Gastroesophageal sphincter (tissue), 3 donors: ENCODE results near the gene LAT.

Source experiments
- EP300 ChIP-seq: sonication (generic); formaldehyde crosslinking; IDR thresholded peaks from one replicate; pipeline ENCODE4 v1.6.1; 2017; ENCODE audit warnings: antibody characterized with exemption, mild to moderate bottlenecking
- POLR2A ChIP-seq, 2 donors: fragments of 450-650 bp; IDR thresholded peaks; one replicate each; pipeline ENCODE4 v1.6.1; 2017; ENCODE audit warnings: antibody characterized with exemption in 2 of 2, mild to moderate bottlenecking in 2 of 2, moderate library complexity in 1 of 2
- POLR2AphosphoS5 ChIP-seq: sonication (generic); formaldehyde crosslinking; IDR thresholded peaks from one replicate; pipeline ENCODE4 v1.6.1; 2017; ENCODE audit warnings: antibody characterized with exemption
- TF ChIP-seq, protein P1 (sequence below), 4 experiments: fragments of 200-600 bp in 2 of 4; fragments of 450-650 bp in 2 of 4; sonication (generic) in 1 of 4; IDR thresholded peaks; one replicate each; pipeline ENCODE4 v1.5.1; 2017 to 2019; ENCODE audit warnings: antibody characterized with exemption in 4 of 4, mild to moderate bottlenecking in 2 of 4, moderate library complexity in 2 of 4

DNA sequence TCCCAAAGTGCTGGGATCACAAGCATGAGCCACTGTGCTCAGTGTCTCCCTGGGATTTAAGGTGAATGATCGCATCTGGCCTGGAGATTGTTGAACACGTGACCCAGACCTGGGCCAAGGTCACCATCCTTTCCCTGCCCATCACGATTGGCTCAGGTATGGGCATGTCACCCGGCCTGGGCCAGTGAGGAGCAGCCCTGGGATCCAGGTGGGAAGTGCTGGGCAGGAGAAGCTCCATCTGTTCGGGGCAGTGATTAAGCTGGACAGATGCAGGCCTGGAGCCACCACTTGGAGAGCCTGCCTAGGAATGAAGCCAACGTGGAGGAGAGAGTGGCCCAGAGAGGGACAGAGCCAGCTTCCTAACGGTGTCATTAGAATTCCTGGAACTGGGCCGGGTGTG is 6.8 kb downstream of the LAT start:
- TF ChIP-seq POLR2A (IDR thresholded peaks at IDR 0.05) = no peak
- TF ChIP-seq, protein P1, sequence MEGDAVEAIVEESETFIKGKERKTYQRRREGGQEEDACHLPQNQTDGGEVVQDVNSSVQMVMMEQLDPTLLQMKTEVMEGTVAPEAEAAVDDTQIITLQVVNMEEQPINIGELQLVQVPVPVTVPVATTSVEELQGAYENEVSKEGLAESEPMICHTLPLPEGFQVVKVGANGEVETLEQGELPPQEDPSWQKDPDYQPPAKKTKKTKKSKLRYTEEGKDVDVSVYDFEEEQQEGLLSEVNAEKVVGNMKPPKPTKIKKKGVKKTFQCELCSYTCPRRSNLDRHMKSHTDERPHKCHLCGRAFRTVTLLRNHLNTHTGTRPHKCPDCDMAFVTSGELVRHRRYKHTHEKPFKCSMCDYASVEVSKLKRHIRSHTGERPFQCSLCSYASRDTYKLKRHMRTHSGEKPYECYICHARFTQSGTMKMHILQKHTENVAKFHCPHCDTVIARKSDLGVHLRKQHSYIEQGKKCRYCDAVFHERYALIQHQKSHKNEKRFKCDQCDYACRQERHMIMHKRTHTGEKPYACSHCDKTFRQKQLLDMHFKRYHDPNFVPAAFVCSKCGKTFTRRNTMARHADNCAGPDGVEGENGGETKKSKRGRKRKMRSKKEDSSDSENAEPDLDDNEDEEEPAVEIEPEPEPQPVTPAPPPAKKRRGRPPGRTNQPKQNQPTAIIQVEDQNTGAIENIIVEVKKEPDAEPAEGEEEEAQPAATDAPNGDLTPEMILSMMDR (IDR thresholded peaks at IDR 0.05) = no peak
- no peak for TF ChIP-seq POLR2AphosphoS5
- TF ChIP-seq EP300 = no peak
